GM12872 (cell line): ENCODE measurements around the gene MYL12B.

ENCODE experiments used
- CTCF ChIP-seq: IDR thresholded peaks from 3 replicates; pipeline ENCODE4 v1.5.1; 2011; ENCODE audit warnings: low read depth, mild to moderate bottlenecking, low read length, moderate library complexity; ENCODE audit not compliant: insufficient read depth

The MYL12B gene

GRCh38 chr18:3261373-3262233 lies at the start of gene MYL12B:
TSS of gene MYL12B (plus strand) at chr18:3262133. CDS start at chr18:3272899, 10,766 bp downstream.
- TF ChIP-seq CTCF: no peak

- no peak for TF ChIP-seq CTCF
Measured at GRCh38 chr18:3212657-3213056, 49.3 kb upstream of the MYL12B start.

- TF ChIP-seq CTCF: no peak
Measured at GRCh38 chr18:3213300-3214059, 48.5 kb upstream of the MYL12B start.

- TF ChIP-seq CTCF: no peak
Measured at GRCh38 chr18:3214855-3215637, 46.9 kb upstream of the MYL12B start.

GRCh38 chr18:3216987-3217386 lies 44.9 kb upstream of the MYL12B start:
- no peak for TF ChIP-seq CTCF

- no peak for TF ChIP-seq CTCF
Measured at GRCh38 chr18:3217948-3218647, 43.8 kb upstream of the MYL12B start.
